HFFc6 (cell line): Measurements from ENCODE around the gene SCNM1. TPM values are rescaled to one million over a fixed set of nuclear protein-coding genes. Genes with fewer than 3 reads are reported as not detected.

Experiments
- DNase-seq: peaks from one replicate; pipeline ENCODE4 v3.0.0-alpha.2; 2018
- H3K27ac Mint-ChIP-seq: 2 replicates; pipeline ENCODE4 v1.8.0; 2020; ENCODE audit warnings: mild to moderate bottlenecking, mixed read lengths
- H3K27me3 Mint-ChIP-seq: 2 replicates; pipeline ENCODE4 v1.8.0; 2021; ENCODE audit warnings: mild to moderate bottlenecking, moderate library complexity, mixed read lengths; ENCODE audit not compliant: insufficient read depth
- H3K36me3 Mint-ChIP-seq: 2 replicates; pipeline ENCODE4 v1.8.0; 2021; ENCODE audit warnings: low read depth, mixed read lengths
- H3K4me1 Mint-ChIP-seq: 2 replicates; pipeline ENCODE4 v1.8.0; 2020; ENCODE audit warnings: low read depth, mixed read lengths
- H3K4me3 Mint-ChIP-seq: 2 replicates; pipeline ENCODE4 v1.8.0; 2020; ENCODE audit warnings: mild to moderate bottlenecking, moderate library complexity, mixed read lengths
- H3K9me3 Mint-ChIP-seq: 2 replicates; pipeline ENCODE4 v1.8.0; 2020; ENCODE audit warnings: mild to moderate bottlenecking, mixed read lengths
- total RNA-seq, 6 experiments: library from RNA; stranded (reverse); fragmentation: NEBNext Ultra II Directional; extraction: Animal tissue kit (Norgen Biotek cat#: 25700); gene quantifications; 2 replicates in 1 of 6; 3 replicates in 5 of 6; pipeline ENCODE4 v1.2.3, GENCODE V29; 2021
- TF ChIP-seq, protein P1 (sequence below): fragments of 200-600 bp; sonication (generic); IDR thresholded peaks from 2 replicates; pipeline ENCODE4 v1.5.0; 2021; ENCODE audit warnings: antibody characterized with exemption, mild to moderate bottlenecking

Gene SCNM1
- total RNA-seq, 6 experiments from 2014 or later = 38.4 to 45.7 (median 41.5) TPM

- Mint-ChIP-seq H3K4me3 (peak overlapping the region; percentile 82), H3K36me3 (no peaks in the 10 kb centered on the region), H3K27me3 (peaks cover 4% of the 10 kb centered on the region; the same call in 1 of the 2 replicates), H3K27ac (peak overlapping the region; percentile 54; the same call in 1 of the 2 replicates), H3K9me3 (no peaks in the 10 kb centered on the region), H3K4me1 (peaks cover 14% of the 10 kb centered on the region)
- no peak for DNase-seq
- TF ChIP-seq, protein P1, sequence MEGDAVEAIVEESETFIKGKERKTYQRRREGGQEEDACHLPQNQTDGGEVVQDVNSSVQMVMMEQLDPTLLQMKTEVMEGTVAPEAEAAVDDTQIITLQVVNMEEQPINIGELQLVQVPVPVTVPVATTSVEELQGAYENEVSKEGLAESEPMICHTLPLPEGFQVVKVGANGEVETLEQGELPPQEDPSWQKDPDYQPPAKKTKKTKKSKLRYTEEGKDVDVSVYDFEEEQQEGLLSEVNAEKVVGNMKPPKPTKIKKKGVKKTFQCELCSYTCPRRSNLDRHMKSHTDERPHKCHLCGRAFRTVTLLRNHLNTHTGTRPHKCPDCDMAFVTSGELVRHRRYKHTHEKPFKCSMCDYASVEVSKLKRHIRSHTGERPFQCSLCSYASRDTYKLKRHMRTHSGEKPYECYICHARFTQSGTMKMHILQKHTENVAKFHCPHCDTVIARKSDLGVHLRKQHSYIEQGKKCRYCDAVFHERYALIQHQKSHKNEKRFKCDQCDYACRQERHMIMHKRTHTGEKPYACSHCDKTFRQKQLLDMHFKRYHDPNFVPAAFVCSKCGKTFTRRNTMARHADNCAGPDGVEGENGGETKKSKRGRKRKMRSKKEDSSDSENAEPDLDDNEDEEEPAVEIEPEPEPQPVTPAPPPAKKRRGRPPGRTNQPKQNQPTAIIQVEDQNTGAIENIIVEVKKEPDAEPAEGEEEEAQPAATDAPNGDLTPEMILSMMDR = no peak
Measured at GRCh38 chr1:151131701-151132334, 34.1 kb upstream of the SCNM1 start.

GRCh38 chr1:151132335-151133017 lies 33.5 kb upstream of the SCNM1 start:
- Mint-ChIP-seq H3K4me3 (no peak overlapping the region), H3K27me3 (peaks cover 4% of the 10 kb centered on the region; the same call in 1 of the 2 replicates), H3K27ac (no peak overlapping the region)

GRCh38 chr1:151133018-151133806 lies 32.7 kb upstream of the SCNM1 start:
- TF ChIP-seq, protein P1 = no peak
- no peak for DNase-seq
- peaks cover 14% of the 10 kb centered on the region for H3K4me1 Mint-ChIP-seq
- no peak overlapping the region for H3K27ac Mint-ChIP-seq
- H3K9me3 Mint-ChIP-seq = no peaks in the 10 kb centered on the region
- H3K27me3 Mint-ChIP-seq = peaks cover 4% of the 10 kb centered on the region; the same call in 1 of the 2 replicates
- H3K4me3 Mint-ChIP-seq = no peak overlapping the region
- no peaks in the 10 kb centered on the region for H3K36me3 Mint-ChIP-seq

More at GRCh38 chr1:151132335-151133017, 33.5 kb upstream of the SCNM1 start:
- DNase-seq = no peak
- TF ChIP-seq, protein P1 = no peak
- Mint-ChIP-seq H3K9me3 (no peaks in the 10 kb centered on the region), H3K36me3 (no peaks in the 10 kb centered on the region), H3K4me1 (peaks cover 14% of the 10 kb centered on the region)

GRCh38 chr1:151134396-151134795 lies 31.5 kb upstream of the SCNM1 start:
- Mint-ChIP-seq H3K4me3 (no peak overlapping the region), H3K36me3 (no peaks in the 10 kb centered on the region), H3K9me3 (no peaks in the 10 kb centered on the region), H3K27ac (no peak overlapping the region), H3K27me3 (peaks cover 4% of the 10 kb centered on the region; the same call in 1 of the 2 replicates), H3K4me1 (peaks cover 14% of the 10 kb centered on the region)
- TF ChIP-seq, protein P1 = no peak
- no peak for DNase-seq

GRCh38 chr1:151134991-151135390 lies 31.0 kb upstream of the SCNM1 start:
- Mint-ChIP-seq H3K27me3 (peaks cover 9% of the 10 kb centered on the region; the same call in 1 of the 2 replicates), H3K9me3 (no peaks in the 10 kb centered on the region)

More at GRCh38 chr1:151134991-151135390, 31.0 kb upstream of the SCNM1 start:
- no peak overlapping the region for H3K4me3 Mint-ChIP-seq
- TF ChIP-seq, protein P1 = no peak
- no peak for DNase-seq
- H3K27ac Mint-ChIP-seq = no peak overlapping the region
- no peaks in the 10 kb centered on the region for H3K36me3 Mint-ChIP-seq
- H3K4me1 Mint-ChIP-seq = peaks cover 14% of the 10 kb centered on the region
